Spleen (tissue), 11 donors: Measurements from ENCODE around the gene RXFP1. TPM values are rescaled to one million over a fixed set of nuclear protein-coding genes. Genes with fewer than 3 reads are reported as not detected.

Experiments used
- DNase-seq: peaks from one replicate; pipeline ENCODE4 v3.0.0-alpha.2; 2020
- H3K27ac ChIP-seq, 8 donors: fragments of 200-600 bp; sonication (generic) in 7 of 8; 1 replicate in 4 of 8; 2 replicates in 4 of 8; pipeline versions ENCODE4 v1.5.0 to v1.8.0; 2016 to 2021; ENCODE audit warnings: inconsistent platforms in 4 of 8, mild to moderate bottlenecking in 4 of 8, moderate library complexity in 1 of 8
- H3K27me3 ChIP-seq, 7 donors: fragments of 200-600 bp; sonication (generic) in 6 of 7; replicated peaks in 1 of 7; 1 replicate in 4 of 7; 2 replicates in 3 of 7; pipeline versions ENCODE4 v1.5.0 to v1.8.0; 2016 to 2021; ENCODE audit warnings: inconsistent platforms in 3 of 7, mild to moderate bottlenecking in 1 of 7
- H3K36me3 ChIP-seq, 6 donors: fragments of 200-600 bp; sonication (generic) in 5 of 6; 1 replicate in 4 of 6; 2 replicates in 2 of 6; pipeline versions ENCODE4 v1.5.0 to v1.8.0; 2016 to 2021; ENCODE audit warnings: inconsistent platforms in 2 of 6
- H3K4me1 ChIP-seq, 6 donors: fragments of 200-600 bp; sonication (generic) in 5 of 6; 1 replicate in 3 of 6; 2 replicates in 3 of 6; pipeline versions ENCODE4 v1.5.0 to v1.8.0; 2016 to 2021; ENCODE audit warnings: inconsistent platforms in 3 of 6
- H3K4me3 ChIP-seq, 8 donors: fragments of 200-600 bp; sonication (generic) in 7 of 8; 1 replicate in 4 of 8; 2 replicates in 4 of 8; pipeline versions ENCODE4 v1.5.0 to v1.8.0; 2016 to 2021; ENCODE audit warnings: inconsistent platforms in 4 of 8, mild to moderate bottlenecking in 4 of 8, moderate library complexity in 2 of 8
- H3K9me3 ChIP-seq, 8 donors: fragments of 200-600 bp; sonication (generic) in 7 of 8; 1 replicate in 4 of 8; 2 replicates in 4 of 8; pipeline versions ENCODE4 v1.5.0 to v1.8.0; 2016 to 2021; ENCODE audit warnings: inconsistent platforms in 4 of 8
- POLR2A ChIP-seq, 3 donors: fragments of 450-650 bp; IDR thresholded peaks; one replicate each; pipeline ENCODE4 v1.5.1; 2017; ENCODE audit warnings: antibody characterized with exemption in 3 of 3, mild to moderate bottlenecking in 1 of 3
- POLR2AphosphoS5 ChIP-seq, 3 donors: sonication (generic); formaldehyde crosslinking; IDR thresholded peaks; one replicate each; pipeline ENCODE4 v1.5.1; 2017; ENCODE audit warnings: antibody characterized with exemption in 3 of 3
- WGBS, 5 donors: extraction: QIAGEN DNeasy Blood & Tissue Kit in 3 of 5; methylation state at CpG; one replicate each; pipeline versions ENCODE4 v1.1.5 to v1.1.7; 2013 to 2018; 5-methylcytosine and 5-hydroxymethylcytosine counted together
- intact Hi-C: fragments of 100-400 bp; cut with DNase I; formaldehyde crosslinking; loops from one replicate; pipeline ENCODE4 v1.15.0; 2023; ENCODE audit warnings: low total_unique reads
- polyA plus RNA-seq, 3 donors: library from polyadenylated mRNA; stranded (reverse); fragments of 200-250 nt; gene quantifications; one replicate each; pipeline ENCODE4 v1.2.1, GENCODE V29; 2013
- total RNA-seq, 7 donors: library from RNA; depleted of rRNA in 3 of 7; stranded (reverse); fragments of >200 nt in 3 of 7; fragmentation: NEBNext Ultra II Directional in 4 of 7; extraction: Animal tissue kit (Norgen Biotek cat#: 25700) in 4 of 7; gene quantifications; one replicate each; pipeline versions ENCODE4 v1.1.0 to v1.2.1, GENCODE V29; 2016 to 2021
- TF ChIP-seq, protein P1 (sequence below), 11 experiments: fragments of 200-600 bp in 7 of 11; fragments of 450-650 bp in 4 of 11; sonication (generic) in 4 of 11; IDR thresholded peaks in 8 of 11; conservative IDR thresholded peaks in 3 of 11; 1 replicate in 7 of 11; 2 replicates in 4 of 11; pipeline versions ENCODE4 v1.4.0 to v1.8.0; 2016 to 2021; ENCODE audit warnings: antibody characterized with exemption in 11 of 11, inconsistent platforms in 4 of 11, mild to moderate bottlenecking in 1 of 11
- donor health status: healthy with polysubstance abuse.
- donor health status: DM: no; HTN: no; CAD: no; lungs with moderate emphysema.
- donor health status: DM: no; HTN: no; CAD: no.
- donor health status: Bipolar disorder and iron deficiency.
- donor health status: healthy.
- donor health status: DM: no; HTN: no; CAD: no.
- donor health status: DM: yes; HTN: yes; CAD: no.

Gene RXFP1
- total and polyA plus RNA-seq, 10 donors, result 0.03 to 0.39 (median 0.12) TPM; not detected in 2

DNA sequence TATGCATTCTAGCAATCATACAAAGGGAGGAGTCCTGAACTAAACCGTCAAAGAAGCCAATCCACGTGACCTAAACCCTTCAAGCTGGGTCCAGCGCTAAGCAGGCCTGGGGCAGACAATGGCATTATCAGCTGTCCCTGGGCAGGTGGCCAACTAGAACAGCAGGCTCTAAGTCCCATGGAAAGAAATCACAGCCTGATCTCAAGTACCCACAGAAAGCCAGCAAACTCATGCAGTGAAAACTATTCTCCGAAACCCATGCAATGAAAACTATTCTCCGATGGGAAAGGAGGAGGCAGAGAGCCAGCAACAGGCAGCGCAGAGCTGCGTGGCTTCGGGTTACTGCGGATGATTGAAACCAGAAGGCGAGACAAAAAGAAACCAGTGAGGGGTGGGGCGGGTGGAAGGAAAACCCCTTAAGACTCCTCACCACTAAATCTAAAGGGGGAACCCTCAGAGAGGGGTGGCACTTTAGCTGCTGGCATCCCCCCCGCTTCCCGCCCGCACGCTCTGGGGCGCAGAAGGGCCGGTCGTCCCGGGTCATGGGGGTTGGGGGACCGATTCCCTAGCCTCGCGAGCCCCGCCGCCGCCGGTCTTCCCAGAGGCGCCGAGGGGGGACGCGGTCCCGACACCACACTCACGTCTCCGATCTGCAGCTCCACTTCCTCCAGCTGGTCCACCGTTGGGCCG lies 149.4 kb downstream of the RXFP1 start:
- H3K27me3 ChIP-seq, result no peaks in the 10 kb centered on the region
- peak overlapping the region; percentile 78 to 94 (median 91) for H3K4me3 ChIP-seq
- peak in 1 of 3 donors; percentile 8 for TF ChIP-seq POLR2AphosphoS5 (IDR thresholded peaks at IDR 0.05)
- TF ChIP-seq, protein P1, sequence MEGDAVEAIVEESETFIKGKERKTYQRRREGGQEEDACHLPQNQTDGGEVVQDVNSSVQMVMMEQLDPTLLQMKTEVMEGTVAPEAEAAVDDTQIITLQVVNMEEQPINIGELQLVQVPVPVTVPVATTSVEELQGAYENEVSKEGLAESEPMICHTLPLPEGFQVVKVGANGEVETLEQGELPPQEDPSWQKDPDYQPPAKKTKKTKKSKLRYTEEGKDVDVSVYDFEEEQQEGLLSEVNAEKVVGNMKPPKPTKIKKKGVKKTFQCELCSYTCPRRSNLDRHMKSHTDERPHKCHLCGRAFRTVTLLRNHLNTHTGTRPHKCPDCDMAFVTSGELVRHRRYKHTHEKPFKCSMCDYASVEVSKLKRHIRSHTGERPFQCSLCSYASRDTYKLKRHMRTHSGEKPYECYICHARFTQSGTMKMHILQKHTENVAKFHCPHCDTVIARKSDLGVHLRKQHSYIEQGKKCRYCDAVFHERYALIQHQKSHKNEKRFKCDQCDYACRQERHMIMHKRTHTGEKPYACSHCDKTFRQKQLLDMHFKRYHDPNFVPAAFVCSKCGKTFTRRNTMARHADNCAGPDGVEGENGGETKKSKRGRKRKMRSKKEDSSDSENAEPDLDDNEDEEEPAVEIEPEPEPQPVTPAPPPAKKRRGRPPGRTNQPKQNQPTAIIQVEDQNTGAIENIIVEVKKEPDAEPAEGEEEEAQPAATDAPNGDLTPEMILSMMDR (IDR thresholded peaks at IDR 0.05 in 8 of 11, conservative IDR thresholded peaks at IDR 0.05 in 3 of 11), result no peak
- TF ChIP-seq POLR2A (IDR thresholded peaks at IDR 0.05), result no peak
- intact Hi-C loops, result no loop called here
- no peaks in the 10 kb centered on the region for H3K9me3 ChIP-seq
- DNase-seq, result peak; percentile 82
- H3K4me1 ChIP-seq, result peaks cover 12 to 46% (median 26%) of the 10 kb centered on the region in 6 donors
- WGBS, 5 donors, result 0 to 1% (median 0%) methylated on average over 25 to 35 of the region's 35 CpGs
- H3K27ac ChIP-seq, result peak overlapping the region; percentile 49 to 99 (median 94)
- no peaks in the 10 kb centered on the region for H3K36me3 ChIP-seq

DNA sequence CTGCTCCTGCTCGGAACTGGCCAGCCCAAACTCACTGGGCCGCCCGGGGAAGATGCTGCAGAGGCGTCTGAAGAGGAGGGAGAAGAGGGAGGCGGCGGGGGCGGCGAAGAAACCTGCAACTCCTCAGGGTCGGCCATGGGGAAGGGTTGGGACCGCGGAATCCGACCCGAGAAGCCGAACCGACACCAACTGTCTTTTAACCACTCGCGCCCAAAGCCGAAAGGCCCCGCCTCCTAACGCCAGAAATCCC lies 149.9 kb downstream of the RXFP1 start, which contains the start of gene C4orf46:
TSS of gene C4orf46 (minus strand) at position 223 of the 250 bp plus-strand sequence. CDS start at position 137, 86 bp downstream.
- H3K36me3 ChIP-seq, result no peaks in the 10 kb centered on the region
- TF ChIP-seq POLR2A (IDR thresholded peaks at IDR 0.05), result no peak
- no peak for TF ChIP-seq POLR2AphosphoS5 (IDR thresholded peaks at IDR 0.05)
- TF ChIP-seq, protein P1 (IDR thresholded peaks at IDR 0.05 in 8 of 11, conservative IDR thresholded peaks at IDR 0.05 in 3 of 11), result no peak
- H3K4me1 ChIP-seq, result peaks cover 12 to 46% (median 26%) of the 10 kb centered on the region in 6 donors
- H3K4me3 ChIP-seq, result peak within 1 kb of the TSS; percentile 78 to 94 (median 91)
- no peaks in the 10 kb centered on the region for H3K9me3 ChIP-seq
- no peak for DNase-seq
- intact Hi-C loops, result no loop called here
- no peaks in the 10 kb centered on the region for H3K27me3 ChIP-seq
- WGBS, 5 donors, result 0 to 1% (median 0%) methylated on average over 13 to 20 of the region's 20 CpGs
- H3K27ac ChIP-seq, result peak within 1 kb of the TSS; percentile 93 to 99 (median 94)

DNA sequence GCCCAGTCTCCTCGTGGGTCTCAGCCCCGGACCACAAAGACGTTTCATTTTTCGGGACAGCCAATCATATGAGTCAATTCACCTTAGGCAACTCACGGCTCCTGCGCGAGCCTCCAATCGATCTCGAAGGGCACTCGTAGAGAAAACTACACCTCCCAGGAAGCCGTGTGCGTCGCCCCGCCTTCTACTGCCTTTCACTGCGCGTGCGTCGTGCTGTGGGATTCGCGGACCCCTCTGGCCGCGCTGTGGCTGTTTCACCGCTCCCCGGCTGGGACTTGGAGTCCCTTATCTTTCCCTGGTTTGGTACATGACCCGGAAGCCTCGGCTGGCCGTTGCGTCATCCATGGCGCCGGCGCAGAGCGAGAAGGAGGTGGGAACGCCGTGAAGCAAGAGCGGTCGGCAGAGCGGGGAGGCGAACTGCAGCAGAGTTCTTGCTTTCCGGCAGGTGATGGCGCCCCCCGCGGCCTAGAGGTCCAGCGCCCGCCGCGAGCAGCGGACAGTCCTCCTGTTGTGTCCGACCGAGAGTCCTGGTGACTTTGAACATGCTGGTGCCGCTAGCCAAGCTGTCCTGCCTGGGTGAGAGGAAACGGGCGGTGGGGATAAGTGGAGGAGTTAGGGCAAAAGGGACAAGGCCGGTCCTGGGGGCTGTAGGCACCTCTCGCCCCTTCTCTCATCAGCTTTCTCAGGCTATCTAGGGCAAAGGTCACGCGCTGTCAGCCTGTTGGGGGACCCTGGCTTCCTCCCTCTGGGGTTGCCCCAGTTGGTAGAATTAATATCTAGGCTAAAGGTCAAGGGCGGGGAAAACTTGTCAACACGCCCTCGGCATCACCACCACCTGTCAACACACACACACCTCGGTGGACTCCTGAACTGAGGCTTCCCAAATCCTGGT lies 150.5 kb downstream of the RXFP1 start, which contains the start of gene ETFDH:
TSS of gene ETFDH (plus strand) at position 382 of the 892 bp plus-strand sequence. CDS start at position 543, 161 bp downstream.
- H3K27me3 ChIP-seq, result no peaks in the 10 kb centered on the region
- H3K4me1 ChIP-seq, result peaks cover 12 to 46% (median 26%) of the 10 kb centered on the region in 6 donors
- peak within 1 kb of the TSS; percentile 78 to 94 (median 91) for H3K4me3 ChIP-seq
- intact Hi-C loops, result no loop called here
- 0% methylated on average over 41 to 60 of the region's 60 CpGs for WGBS, 5 donors
- TF ChIP-seq, protein P1 (IDR thresholded peaks at IDR 0.05 in 8 of 11, conservative IDR thresholded peaks at IDR 0.05 in 3 of 11), result peak; percentile 66 to 83 (median 77)
- TF ChIP-seq POLR2A (IDR thresholded peaks at IDR 0.05) (peak in 2 of 3 donors; percentile 71 to 75), POLR2AphosphoS5 (IDR thresholded peaks at IDR 0.05) (peak; percentile 96 to 98 (median 98))
- no peaks in the 10 kb centered on the region for H3K9me3 ChIP-seq
- peak; percentile 100 for DNase-seq
- H3K36me3 ChIP-seq, result no peaks in the 10 kb centered on the region
- H3K27ac ChIP-seq, result peak within 1 kb of the TSS; percentile 93 to 99 (median 94)
